H1 (cell line): ENCODE measurements around the gene MICA. TPM values are rescaled to one million over a fixed set of nuclear protein-coding genes. Genes with fewer than 3 reads are reported as not detected.

Experiments
- NRF1 ChIP-seq: IDR thresholded peaks from 2 replicates; pipeline ENCODE4 v1.6.1; 2011; ENCODE audit warnings: mild to moderate bottlenecking, low read depth, low read length, improper control_type of control experiment
- POU5F1 ChIP-seq: IDR thresholded peaks from 2 replicates; pipeline ENCODE4 v1.6.1; 2011; ENCODE audit warnings: low read depth, mild to moderate bottlenecking, low read length, moderate library complexity
- RBBP5 ChIP-seq: IDR thresholded peaks from 2 replicates; pipeline ENCODE4 v1.7.1; 2012; ENCODE audit warnings: low read depth, mild to moderate bottlenecking, inconsistent platforms, low read length, moderate library complexity, borderline replicate concordance
- SAP30 ChIP-seq: fragments of 300-600 bp; sonication (generic); IDR thresholded peaks from 2 replicates; pipeline ENCODE4 v1.7.1; 2012; ENCODE audit warnings: low read length, moderate library complexity, mild to moderate bottlenecking, inconsistent platforms; ENCODE audit not compliant: insufficient read depth, insufficient replicate concordance
- polyA plus RNA-seq, 7 experiments: library from polyadenylated mRNA; depleted of rRNA in 3 of 7; stranded (reverse) in 5 of 7; unstranded in 2 of 7; fragments of >200 nt in 5 of 7; fragments of 200-250 nt in 2 of 7; gene quantifications; 1 replicate in 5 of 7; 2 replicates in 1 of 7; 4 replicates in 1 of 7; pipeline versions ENCODE4 v1.2.1 to v1.2.3, GENCODE V29; 2011 to 2013; ENCODE audit warnings: missing spikeins in 2 of 7, mixed read lengths in 2 of 7
- total RNA-seq: library from RNA; stranded (reverse); fragmentation: NEBNext Ultra II Directional; extraction: Animal tissue kit (Norgen Biotek cat#: 25700); gene quantifications from 2 replicates; pipeline ENCODE4 v1.2.1, GENCODE V29; 2021
- TF ChIP-seq, protein P1 (sequence below): fragments of 300-600 bp; sonication (generic); IDR thresholded peaks from 2 replicates; pipeline ENCODE4 v1.7.1; 2012; ENCODE audit warnings: low read length, moderate library complexity, mild to moderate bottlenecking, inconsistent platforms; ENCODE audit not compliant: insufficient replicate concordance
- TF ChIP-seq, protein P2 (sequence below): IDR thresholded peaks from 2 replicates; pipeline ENCODE4 v1.6.1; 2012; ENCODE audit warnings: low read length, inconsistent platforms
- TF ChIP-seq, protein P3 (sequence below): IDR thresholded peaks from 2 replicates; pipeline ENCODE4 v1.6.1; 2011; ENCODE audit warnings: low read depth, mild to moderate bottlenecking, low read length; ENCODE audit not compliant: insufficient read depth

The MICA gene
- total and polyA plus RNA-seq, 2 of the 8 experiments (the other 6 are each of a cell fraction or from before 2014, with no cell fraction given), result 12.5 to 16.3 TPM

DNA sequence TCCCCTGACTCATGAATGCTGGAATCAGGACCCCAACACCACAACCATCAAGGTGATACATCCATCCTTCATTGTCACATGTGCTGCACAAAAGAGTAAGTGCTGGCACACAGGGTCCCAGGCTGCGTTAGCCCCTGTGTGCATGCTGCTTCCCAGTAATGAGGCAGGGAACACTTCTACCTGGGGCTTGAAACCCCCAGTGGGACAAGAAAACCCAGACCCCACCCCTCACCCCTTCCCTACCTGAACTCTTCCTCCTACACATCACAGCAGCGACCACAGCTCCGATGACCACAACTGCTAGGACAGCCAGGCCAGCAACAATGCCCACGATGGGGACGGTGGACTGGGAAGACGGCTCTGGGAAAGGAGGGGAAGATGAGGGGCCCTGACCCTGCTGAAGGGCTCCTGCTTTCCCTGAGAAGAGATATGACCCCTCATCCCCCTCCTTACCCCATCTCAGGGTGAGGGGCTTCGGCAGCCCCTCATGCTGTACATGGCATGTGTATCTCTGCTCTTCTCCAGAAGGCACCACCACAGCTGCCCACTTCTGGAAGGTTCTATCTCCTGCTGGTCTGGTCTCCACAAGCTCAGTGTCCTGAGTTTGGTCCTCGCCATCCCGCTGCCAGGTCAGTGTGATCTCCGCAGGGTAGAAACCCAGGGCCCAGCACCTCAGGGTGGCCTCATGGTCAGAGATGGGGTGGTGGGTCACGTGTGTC lies 48.4 kb upstream of the MICA start (continued):
- TF ChIP-seq, protein P1, sequence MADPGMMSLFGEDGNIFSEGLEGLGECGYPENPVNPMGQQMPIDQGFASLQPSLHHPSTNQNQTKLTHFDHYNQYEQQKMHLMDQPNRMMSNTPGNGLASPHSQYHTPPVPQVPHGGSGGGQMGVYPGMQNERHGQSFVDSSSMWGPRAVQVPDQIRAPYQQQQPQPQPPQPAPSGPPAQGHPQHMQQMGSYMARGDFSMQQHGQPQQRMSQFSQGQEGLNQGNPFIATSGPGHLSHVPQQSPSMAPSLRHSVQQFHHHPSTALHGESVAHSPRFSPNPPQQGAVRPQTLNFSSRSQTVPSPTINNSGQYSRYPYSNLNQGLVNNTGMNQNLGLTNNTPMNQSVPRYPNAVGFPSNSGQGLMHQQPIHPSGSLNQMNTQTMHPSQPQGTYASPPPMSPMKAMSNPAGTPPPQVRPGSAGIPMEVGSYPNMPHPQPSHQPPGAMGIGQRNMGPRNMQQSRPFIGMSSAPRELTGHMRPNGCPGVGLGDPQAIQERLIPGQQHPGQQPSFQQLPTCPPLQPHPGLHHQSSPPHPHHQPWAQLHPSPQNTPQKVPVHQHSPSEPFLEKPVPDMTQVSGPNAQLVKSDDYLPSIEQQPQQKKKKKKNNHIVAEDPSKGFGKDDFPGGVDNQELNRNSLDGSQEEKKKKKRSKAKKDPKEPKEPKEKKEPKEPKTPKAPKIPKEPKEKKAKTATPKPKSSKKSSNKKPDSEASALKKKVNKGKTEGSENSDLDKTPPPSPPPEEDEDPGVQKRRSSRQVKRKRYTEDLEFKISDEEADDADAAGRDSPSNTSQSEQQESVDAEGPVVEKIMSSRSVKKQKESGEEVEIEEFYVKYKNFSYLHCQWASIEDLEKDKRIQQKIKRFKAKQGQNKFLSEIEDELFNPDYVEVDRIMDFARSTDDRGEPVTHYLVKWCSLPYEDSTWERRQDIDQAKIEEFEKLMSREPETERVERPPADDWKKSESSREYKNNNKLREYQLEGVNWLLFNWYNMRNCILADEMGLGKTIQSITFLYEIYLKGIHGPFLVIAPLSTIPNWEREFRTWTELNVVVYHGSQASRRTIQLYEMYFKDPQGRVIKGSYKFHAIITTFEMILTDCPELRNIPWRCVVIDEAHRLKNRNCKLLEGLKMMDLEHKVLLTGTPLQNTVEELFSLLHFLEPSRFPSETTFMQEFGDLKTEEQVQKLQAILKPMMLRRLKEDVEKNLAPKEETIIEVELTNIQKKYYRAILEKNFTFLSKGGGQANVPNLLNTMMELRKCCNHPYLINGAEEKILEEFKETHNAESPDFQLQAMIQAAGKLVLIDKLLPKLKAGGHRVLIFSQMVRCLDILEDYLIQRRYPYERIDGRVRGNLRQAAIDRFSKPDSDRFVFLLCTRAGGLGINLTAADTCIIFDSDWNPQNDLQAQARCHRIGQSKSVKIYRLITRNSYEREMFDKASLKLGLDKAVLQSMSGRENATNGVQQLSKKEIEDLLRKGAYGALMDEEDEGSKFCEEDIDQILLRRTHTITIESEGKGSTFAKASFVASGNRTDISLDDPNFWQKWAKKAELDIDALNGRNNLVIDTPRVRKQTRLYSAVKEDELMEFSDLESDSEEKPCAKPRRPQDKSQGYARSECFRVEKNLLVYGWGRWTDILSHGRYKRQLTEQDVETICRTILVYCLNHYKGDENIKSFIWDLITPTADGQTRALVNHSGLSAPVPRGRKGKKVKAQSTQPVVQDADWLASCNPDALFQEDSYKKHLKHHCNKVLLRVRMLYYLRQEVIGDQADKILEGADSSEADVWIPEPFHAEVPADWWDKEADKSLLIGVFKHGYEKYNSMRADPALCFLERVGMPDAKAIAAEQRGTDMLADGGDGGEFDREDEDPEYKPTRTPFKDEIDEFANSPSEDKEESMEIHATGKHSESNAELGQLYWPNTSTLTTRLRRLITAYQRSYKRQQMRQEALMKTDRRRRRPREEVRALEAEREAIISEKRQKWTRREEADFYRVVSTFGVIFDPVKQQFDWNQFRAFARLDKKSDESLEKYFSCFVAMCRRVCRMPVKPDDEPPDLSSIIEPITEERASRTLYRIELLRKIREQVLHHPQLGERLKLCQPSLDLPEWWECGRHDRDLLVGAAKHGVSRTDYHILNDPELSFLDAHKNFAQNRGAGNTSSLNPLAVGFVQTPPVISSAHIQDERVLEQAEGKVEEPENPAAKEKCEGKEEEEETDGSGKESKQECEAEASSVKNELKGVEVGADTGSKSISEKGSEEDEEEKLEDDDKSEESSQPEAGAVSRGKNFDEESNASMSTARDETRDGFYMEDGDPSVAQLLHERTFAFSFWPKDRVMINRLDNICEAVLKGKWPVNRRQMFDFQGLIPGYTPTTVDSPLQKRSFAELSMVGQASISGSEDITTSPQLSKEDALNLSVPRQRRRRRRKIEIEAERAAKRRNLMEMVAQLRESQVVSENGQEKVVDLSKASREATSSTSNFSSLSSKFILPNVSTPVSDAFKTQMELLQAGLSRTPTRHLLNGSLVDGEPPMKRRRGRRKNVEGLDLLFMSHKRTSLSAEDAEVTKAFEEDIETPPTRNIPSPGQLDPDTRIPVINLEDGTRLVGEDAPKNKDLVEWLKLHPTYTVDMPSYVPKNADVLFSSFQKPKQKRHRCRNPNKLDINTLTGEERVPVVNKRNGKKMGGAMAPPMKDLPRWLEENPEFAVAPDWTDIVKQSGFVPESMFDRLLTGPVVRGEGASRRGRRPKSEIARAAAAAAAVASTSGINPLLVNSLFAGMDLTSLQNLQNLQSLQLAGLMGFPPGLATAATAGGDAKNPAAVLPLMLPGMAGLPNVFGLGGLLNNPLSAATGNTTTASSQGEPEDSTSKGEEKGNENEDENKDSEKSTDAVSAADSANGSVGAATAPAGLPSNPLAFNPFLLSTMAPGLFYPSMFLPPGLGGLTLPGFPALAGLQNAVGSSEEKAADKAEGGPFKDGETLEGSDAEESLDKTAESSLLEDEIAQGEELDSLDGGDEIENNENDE, result no peak
- TF ChIP-seq, protein P2, sequence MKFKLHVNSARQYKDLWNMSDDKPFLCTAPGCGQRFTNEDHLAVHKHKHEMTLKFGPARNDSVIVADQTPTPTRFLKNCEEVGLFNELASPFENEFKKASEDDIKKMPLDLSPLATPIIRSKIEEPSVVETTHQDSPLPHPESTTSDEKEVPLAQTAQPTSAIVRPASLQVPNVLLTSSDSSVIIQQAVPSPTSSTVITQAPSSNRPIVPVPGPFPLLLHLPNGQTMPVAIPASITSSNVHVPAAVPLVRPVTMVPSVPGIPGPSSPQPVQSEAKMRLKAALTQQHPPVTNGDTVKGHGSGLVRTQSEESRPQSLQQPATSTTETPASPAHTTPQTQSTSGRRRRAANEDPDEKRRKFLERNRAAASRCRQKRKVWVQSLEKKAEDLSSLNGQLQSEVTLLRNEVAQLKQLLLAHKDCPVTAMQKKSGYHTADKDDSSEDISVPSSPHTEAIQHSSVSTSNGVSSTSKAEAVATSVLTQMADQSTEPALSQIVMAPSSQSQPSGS, result no peak
- TF ChIP-seq, protein P3, sequence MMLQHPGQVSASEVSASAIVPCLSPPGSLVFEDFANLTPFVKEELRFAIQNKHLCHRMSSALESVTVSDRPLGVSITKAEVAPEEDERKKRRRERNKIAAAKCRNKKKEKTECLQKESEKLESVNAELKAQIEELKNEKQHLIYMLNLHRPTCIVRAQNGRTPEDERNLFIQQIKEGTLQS, result no peak
- no peak for TF ChIP-seq POU5F1
- TF ChIP-seq NRF1, result no peak
- TF ChIP-seq SAP30, result no peak
- TF ChIP-seq RBBP5, result no peak
